ENCODE data around the gene CARD11.

Gene CARD11

GRCh38 chr7:3043544-3044371 is at the start of gene CARD11:
CARD11 (minus strand) TSS chr7:3043867; CDS start chr7:2958506, 85,361 bp downstream.
- DNase-seq (ENCODE audit: low read depth) = no peak

GRCh38 chr7:3092468-3092867 is 48.8 kb upstream of the CARD11 start:
- no peak for DNase-seq (ENCODE audit: low read depth)

DNA sequence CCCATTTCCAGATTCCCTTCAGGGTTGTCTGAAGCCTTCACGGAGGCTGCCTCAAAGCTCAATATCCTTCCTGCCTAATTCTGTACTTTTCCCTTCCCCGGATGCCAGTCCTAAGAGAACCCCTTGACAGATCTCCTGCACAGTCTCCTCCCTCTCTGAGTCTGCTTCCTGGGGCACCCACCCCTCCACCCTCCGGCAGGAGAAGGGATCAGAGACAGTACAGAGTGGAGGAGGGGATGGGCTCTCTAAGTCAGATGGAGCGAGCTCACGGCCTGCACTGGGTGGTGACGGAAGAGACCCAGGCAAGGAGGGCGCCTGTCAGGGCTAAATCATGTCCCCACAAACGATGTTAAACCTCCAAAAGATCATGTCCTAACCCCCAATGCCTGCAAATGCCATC is 48.0 kb upstream of the CARD11 start:
- DNase-seq (ENCODE audit: low read depth) = no peak

DNA sequence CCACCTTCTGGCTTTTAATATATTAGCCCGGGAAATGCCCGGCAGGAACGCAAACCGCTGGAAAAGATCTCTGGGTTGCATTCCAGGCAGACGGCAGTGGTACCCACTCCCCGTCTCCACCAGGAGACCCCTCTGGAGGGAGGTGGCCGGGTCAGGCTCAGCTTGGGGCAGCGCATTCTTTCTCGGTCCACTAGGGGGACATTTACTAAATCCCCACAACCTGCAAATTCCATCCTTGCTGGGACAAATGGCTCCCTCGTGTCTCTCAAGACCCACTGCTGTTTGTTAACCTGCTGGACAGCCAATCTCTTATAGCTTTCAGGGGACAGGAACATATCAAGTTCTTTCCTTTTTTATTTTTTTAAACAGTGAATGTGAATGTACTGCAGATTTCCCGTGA is 45.8 kb upstream of the CARD11 start:
- no peak for DNase-seq (ENCODE audit: low read depth)

DNA sequence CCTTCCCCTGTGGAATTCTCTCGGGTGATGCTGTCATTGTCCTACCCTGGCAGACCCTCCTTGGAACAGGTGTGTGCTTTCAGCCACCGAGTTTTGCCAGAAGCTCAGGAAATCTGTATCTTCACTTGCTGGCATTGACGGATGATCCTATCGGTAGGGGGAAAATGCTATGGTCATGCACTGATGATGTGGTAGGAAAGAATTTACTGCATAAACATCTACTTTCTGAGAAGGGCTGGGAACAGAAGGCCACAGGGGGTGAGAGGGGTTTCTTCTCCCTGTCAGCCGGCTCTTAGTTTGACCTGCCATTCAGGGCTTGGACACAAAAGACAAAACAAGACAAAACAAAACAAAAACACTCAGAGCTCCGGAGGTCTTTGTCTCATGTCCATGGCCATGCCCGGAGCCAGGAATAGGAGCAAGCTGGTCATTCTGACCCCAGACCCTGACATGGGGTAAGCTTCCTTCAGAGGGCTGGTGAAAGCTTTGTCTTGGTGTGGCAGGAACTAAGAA is 43.6 kb upstream of the CARD11 start:
- no peak for DNase-seq (ENCODE audit: low read depth)

GRCh38 chr7:3083350-3083749 is 39.7 kb upstream of the CARD11 start:
- no peak for DNase-seq (ENCODE audit: low read depth)

GRCh38 chr7:3082831-3083230 is 39.2 kb upstream of the CARD11 start:
- no peak for DNase-seq (ENCODE audit: low read depth)

- no peak for DNase-seq (ENCODE audit: low read depth)
Observed at GRCh38 chr7:3082386-3082785, 38.7 kb upstream of the CARD11 start.

DNA sequence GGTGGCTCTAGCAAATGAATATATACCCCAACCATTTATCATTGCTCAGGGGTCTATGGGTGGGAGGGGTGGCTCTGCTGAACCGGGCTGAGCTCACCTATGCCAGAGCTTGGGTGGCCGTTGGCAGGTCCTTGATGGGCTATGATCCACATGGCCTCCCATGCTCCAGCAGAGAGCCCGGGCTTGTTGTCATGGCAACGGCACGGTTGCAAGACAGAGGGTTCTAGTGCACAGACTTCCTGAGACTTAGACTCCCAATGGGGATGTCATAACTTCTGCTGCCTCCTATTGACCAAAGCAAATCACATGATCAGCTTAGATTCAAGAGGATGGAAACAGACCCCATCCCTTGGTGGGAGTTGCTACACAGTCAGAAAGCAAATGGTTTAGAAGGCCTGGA is 36.4 kb upstream of the CARD11 start:
- DNase-seq (ENCODE audit: low read depth) = no peak

DNA sequence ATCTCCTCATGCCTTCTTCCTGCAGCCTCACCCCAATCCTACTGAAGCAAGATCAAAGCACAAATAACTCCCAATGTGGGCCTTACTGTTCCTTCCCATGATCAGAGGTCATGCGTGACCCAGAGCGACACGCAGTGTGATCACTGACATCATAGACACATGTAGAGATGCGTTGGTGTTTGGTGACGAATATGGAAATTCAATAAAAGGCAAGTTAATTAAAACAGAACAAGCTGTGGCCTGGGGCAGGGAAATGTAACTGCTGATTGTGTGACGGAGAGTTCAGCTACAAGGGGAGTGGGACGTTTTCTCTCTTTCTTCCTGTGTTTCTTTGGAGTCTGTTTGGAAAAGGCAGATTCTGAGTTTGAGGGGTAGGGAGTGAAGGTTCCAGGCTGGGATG is 34.8 kb upstream of the CARD11 start:
- no peak for DNase-seq (ENCODE audit: low read depth)

- DNase-seq (ENCODE audit: low read depth) = no peak
Observed at GRCh38 chr7:3076700-3077099, 33.0 kb upstream of the CARD11 start.

DNA sequence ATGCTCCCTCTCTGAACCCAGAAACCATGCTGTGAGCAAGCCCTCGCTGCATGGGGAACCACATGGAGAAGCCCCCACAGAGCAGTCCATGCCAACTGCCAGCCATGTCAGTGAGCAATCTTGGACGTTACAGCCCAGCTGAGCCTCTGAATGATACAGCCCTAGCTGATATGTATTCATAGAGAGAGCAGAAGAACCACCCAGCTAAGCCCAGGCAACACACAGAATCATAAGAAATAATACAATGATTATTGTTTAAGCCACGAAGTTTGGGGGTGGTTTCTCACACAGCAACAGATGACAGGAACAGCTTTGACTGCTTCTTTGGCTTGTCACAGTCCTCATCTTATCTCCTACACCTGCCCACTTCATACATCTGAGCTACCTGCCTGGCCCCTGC is 32.5 kb upstream of the CARD11 start:
- no peak for DNase-seq (ENCODE audit: low read depth)

DNA sequence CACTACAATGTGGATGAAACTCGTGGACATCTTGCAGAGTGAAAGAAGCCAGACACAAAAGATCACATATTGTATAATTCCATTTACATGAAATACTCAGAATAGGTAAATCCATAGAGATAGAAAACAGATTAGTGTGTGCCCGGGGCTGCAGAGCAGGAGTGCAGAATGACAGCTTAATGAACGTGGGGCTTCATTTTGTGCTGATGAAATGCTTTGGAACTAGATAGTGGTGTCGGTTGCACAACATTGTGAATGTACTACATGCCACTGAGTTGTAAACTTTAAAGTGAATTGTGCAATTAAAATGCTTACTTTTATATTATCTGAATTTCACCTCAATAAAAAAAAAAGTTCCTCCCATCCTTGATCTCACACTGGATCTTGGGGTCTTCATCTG is 31.8 kb upstream of the CARD11 start:
- no peak for DNase-seq (ENCODE audit: low read depth)

DNA sequence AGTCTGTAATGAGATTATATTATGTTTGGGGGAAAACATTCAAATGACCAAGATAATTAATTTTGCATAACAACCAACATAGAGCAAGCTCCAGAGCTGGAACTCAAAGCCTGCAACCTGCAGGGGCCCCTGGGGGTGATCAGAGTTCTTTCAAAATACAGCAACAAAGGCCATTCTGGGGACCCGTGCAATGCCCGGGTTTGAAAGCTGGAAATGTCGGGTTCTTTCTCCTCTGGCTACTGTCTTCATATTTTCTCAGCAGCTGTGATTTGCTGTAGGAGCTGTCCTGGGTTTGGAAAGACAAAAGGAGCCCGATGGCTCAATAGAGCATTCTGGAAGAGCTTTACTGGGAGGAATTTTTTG is 30.8 kb upstream of the CARD11 start:
- no peak for DNase-seq (ENCODE audit: low read depth)

DNA sequence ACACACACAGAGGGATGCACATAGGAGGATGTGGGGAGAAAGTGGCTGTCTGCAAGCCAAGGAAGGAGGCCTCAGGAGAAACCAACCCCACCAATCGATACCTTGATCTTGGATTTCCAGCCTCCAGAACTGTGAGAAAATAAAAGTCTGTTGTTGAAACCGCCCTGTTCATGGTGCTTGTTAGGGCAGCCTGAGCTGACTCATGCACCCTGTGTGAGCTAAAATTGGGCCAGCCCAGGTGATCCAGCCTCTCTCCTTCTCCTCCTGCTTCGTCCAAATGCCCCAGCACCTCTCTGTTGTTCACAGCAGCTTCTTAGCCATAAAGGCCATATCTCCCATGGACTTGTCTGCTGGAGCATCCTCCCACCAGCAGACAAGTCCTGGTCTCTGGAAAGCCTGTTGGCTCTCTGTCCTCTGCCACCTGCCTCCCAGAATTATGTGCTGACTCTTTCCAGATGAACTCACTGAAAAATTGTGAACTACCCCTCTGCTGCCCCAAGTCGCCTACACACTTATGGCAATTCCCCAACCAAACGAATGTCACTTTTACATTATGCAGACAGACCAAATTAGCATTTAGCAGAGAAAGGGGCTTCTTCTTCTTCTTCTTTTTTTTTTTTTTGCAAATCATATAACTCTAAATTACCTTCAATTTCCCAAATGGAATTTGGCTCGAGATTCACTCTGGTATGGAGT is 30.2 kb upstream of the CARD11 start:
- DNase-seq (ENCODE audit: low read depth) = no peak

- DNase-seq (ENCODE audit: low read depth) = no peak
Observed at GRCh38 chr7:3070908-3071307, 27.2 kb upstream of the CARD11 start.

GRCh38 chr7:3069771-3070449 is 26.2 kb upstream of the CARD11 start:
- DNase-seq (ENCODE audit: low read depth) = no peak

GRCh38 chr7:3068530-3068929 is 24.9 kb upstream of the CARD11 start:
- no peak for DNase-seq (ENCODE audit: low read depth)

DNA sequence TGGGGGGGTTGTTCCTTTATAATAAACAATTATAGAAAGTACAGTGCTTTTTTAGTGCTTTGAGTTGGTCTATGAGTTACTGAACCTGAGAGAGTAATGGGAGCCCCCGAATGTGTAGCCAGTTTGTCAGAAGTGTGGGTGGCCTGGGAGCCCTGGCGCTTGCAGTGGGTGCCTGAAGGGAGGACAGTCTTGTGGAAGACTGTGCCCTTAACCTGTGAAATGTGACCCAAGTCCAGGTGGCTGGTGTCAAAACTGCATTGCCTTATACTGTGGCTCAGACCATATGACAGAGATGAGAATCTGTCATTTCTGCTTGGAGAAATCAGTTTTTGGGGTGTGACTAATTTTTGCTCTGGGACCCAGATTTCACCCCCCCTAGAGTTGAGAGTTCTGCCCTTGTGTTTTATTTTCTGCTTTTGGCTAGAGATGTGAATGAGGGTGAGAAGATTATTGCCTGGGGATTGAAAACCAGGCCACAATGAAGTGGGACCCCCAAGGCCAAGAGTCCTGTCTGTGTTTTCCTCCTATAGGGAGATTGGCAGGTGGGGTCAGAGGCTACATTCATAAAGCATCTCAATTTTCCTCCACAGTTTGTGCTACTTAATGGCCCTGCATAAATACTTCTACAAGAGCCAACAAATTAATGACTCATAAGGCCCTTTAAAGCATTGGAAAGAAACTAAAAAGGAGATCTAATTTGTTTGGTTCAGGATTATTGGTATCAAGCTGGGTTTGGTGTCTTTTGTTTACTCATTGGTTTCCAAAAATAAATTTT is 24.1 kb upstream of the CARD11 start:
- DNase-seq (ENCODE audit: low read depth) = no peak

GRCh38 chr7:3067193-3067592 is 23.5 kb upstream of the CARD11 start:
- no peak for DNase-seq (ENCODE audit: low read depth)

GRCh38 chr7:3066506-3066905 is 22.8 kb upstream of the CARD11 start:
- DNase-seq (ENCODE audit: low read depth) = no peak

DNA sequence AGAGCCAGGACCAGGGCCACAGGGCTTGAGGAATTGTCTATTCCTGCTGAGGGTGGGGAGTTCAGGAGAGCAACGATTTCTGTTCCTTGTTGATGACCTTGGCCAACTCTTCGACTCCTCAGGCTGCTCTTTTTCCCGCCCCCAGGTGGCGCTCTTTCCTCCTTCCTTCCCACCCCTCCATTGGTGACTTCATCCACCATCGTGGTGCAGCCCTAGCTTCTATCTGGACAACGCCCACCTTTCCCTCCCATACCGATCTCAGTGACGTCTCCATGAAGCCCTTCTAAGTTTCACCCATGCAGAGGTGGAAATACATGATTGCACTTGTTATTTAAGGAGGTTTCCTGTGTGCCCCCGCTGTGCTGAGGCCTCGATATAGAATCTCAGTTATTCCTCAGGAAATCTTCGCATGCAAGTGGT is 22.1 kb upstream of the CARD11 start:
- DNase-seq (ENCODE audit: low read depth) = peak; percentile 17
